A673 (cell line): ENCODE results near the gene AIMP2.

Source experiments
- EZH2 ChIP-seq: fragments of 200-600 bp; sonication (generic); IDR thresholded peaks from 2 replicates; pipeline ENCODE4 v1.6.1; 2017; ENCODE audit warnings: borderline replicate concordance, low read depth, mild to moderate bottlenecking, mixed read lengths, antibody characterized with exemption, low read length; ENCODE audit not compliant: poor library complexity, severe bottlenecking
- TF ChIP-seq, protein P1 (sequence below): fragments of 300-800, 200-600 bp; sonication (generic); conservative IDR thresholded peaks from 2 replicates; pipeline ENCODE4 v1.5.1; 2017; ENCODE audit warnings: low read depth, mild to moderate bottlenecking, antibody characterized with exemption, low read length, moderate library complexity, mixed read lengths

DNA sequence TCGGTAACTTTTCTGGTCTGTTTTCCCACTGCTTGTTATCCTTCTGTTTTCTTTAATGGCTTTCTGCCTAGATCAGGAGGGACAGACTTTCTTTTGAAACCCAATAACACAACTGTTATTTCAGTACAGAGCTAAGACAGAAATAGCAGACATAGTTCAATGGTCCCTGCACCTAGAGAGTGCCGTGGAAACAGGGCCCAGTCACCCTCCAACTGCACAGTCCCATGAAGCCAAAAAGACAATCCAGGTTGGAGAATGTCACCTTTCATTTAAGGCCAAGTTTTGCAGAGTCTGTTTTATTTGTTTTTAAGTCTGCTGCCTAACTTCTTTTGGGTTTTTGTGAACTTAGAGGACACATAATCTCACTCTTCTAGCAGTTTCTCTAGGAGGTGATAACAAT, 2.5 kb downstream of the AIMP2 start:
- TF ChIP-seq, protein P1, sequence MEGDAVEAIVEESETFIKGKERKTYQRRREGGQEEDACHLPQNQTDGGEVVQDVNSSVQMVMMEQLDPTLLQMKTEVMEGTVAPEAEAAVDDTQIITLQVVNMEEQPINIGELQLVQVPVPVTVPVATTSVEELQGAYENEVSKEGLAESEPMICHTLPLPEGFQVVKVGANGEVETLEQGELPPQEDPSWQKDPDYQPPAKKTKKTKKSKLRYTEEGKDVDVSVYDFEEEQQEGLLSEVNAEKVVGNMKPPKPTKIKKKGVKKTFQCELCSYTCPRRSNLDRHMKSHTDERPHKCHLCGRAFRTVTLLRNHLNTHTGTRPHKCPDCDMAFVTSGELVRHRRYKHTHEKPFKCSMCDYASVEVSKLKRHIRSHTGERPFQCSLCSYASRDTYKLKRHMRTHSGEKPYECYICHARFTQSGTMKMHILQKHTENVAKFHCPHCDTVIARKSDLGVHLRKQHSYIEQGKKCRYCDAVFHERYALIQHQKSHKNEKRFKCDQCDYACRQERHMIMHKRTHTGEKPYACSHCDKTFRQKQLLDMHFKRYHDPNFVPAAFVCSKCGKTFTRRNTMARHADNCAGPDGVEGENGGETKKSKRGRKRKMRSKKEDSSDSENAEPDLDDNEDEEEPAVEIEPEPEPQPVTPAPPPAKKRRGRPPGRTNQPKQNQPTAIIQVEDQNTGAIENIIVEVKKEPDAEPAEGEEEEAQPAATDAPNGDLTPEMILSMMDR: no peak
- no peak for TF ChIP-seq EZH2
